Subcutaneous adipose tissue (tissue), 4 donors: Measurements from ENCODE around the gene SF3A2. TPM values are rescaled to one million over a fixed set of nuclear protein-coding genes. Genes with fewer than 3 reads are reported as not detected.

Experiments
- small RNA-seq: library from RNA; depleted of rRNA; stranded (forward); fragments of <200 nt; gene quantifications from one replicate; pipeline ENCODE3, GENCODE V24; 2016
- total RNA-seq, 4 donors: library from RNA; depleted of rRNA; stranded (reverse); fragments of >200 nt; gene quantifications; one replicate each; pipeline ENCODE4 v1.1.0, GENCODE V29; 2016
- TF ChIP-seq, protein P1 (sequence below): fragments of 450-650 bp; IDR thresholded peaks from one replicate; pipeline ENCODE4 v1.5.1; 2016; ENCODE audit warnings: low read depth, mild to moderate bottlenecking, control low read depth, antibody characterized with exemption, moderate library complexity

Gene SF3A2
- total RNA-seq, 4 donors from 2014 or later = 13.4 to 59.3 (median 28.0) TPM

DNA sequence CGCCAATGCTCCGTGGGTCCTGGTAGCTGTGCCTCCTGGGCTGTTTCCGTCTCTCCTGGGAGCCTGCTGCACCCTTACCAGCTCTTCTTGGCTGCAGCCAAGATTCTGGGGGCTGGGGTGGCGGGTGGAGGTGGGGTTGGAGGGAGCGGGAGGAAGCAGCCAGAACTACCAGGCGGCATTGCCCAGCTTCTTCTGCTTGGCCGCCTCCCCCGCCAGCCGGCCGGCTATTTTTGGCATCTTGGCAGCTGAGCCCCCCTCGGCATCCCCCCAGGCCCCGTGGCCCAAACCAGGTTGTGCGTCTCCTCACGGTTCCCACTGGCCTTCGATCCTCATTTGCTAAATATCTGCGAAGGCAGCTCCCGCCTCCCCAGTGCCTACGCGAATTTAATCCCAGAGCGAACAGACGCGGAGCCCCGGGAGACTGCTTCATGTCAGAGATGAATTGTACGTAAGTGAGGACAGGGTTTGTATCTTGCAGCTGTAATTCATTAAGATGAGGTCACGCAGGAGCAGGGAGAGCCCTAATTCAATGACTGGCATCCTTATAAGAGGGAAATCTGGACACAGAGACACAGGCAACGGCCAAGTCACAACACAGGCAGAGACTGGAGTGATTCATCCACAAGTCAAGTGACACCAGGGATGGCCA lies 58.2 kb downstream of the SF3A2 start:
- TF ChIP-seq, protein P1, sequence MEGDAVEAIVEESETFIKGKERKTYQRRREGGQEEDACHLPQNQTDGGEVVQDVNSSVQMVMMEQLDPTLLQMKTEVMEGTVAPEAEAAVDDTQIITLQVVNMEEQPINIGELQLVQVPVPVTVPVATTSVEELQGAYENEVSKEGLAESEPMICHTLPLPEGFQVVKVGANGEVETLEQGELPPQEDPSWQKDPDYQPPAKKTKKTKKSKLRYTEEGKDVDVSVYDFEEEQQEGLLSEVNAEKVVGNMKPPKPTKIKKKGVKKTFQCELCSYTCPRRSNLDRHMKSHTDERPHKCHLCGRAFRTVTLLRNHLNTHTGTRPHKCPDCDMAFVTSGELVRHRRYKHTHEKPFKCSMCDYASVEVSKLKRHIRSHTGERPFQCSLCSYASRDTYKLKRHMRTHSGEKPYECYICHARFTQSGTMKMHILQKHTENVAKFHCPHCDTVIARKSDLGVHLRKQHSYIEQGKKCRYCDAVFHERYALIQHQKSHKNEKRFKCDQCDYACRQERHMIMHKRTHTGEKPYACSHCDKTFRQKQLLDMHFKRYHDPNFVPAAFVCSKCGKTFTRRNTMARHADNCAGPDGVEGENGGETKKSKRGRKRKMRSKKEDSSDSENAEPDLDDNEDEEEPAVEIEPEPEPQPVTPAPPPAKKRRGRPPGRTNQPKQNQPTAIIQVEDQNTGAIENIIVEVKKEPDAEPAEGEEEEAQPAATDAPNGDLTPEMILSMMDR = no peak

DNA sequence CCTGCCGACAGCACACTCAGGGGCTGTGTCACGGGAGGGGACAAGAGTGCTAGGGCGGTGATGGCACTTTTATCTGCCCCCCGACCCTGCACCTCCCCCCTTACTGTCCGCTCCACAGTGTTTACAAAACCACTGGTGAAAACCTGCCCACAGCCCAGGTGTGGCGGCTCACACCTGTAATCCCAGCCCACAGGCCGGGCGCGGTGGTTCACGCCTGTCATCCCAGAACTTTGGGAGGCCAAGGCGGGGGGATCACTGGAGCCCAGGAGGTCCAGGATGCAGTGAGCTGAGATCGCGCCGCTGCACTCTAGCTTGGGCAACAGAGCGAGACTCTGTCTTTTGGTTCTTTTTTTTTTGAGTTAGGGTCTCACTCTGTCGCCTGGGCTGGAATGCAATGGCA lies 59.5 kb downstream of the SF3A2 start:
- TF ChIP-seq, protein P1 = no peak

Small RNAs within 50 kb of the gene (small RNA-seq; reads per million reads assigned to genes)
- gene MIR1227 = 1.1 reads per million

Other genes with a start within 250 kb of the SF3A2 start
- 10 to 100 TPM; 39.6 to 76.5 (median 54.3) TPM for gene BTBD2, start 221.1 kb upstream of the SF3A2 start, total RNA-seq
- gene MKNK2, start 185.6 kb upstream of the SF3A2 start, total RNA-seq = 100 to 1,000 TPM; 120 to 386 (median 204) TPM
- gene MOB3A, start 140.5 kb upstream of the SF3A2 start, total RNA-seq = 10 to 100 TPM; 27.9 to 53.3 (median 46.5) TPM
- gene IZUMO4, start 139.9 kb upstream of the SF3A2 start, total RNA-seq = 10 to 100 TPM in 2 of 4 donors, 1 to 10 TPM in 2; 2.0 to 11.1 (median 6.3) TPM
- 10 to 100 TPM; 46.6 to 94.0 (median 57.5) TPM for gene AP3D1, start 85.3 kb upstream of the SF3A2 start, total RNA-seq
- gene DOT1L, start 72.9 kb upstream of the SF3A2 start, total RNA-seq = 10 to 100 TPM in 1 of 4 donors, 1 to 10 TPM in 3; 3.2 to 12.2 (median 5.4) TPM
- 10 to 100 TPM; 21.0 to 78.2 (median 47.3) TPM for gene PLEKHJ1, start 495 bp upstream of the SF3A2 start, total RNA-seq
- under 1 TPM in 1 of 4 donors, not detected in 3; 0.34 TPM for gene AMH, start 12.5 kb downstream of the SF3A2 start, total RNA-seq
- not detected for gene JSRP1, start 19.6 kb downstream of the SF3A2 start, total RNA-seq
- gene PEAK3, start 45.4 kb downstream of the SF3A2 start, total RNA-seq = under 1 TPM in 3 of 4 donors, not detected in 1; 0.68 to 0.88 (median 0.75) TPM
- gene LINGO3, start 71.3 kb downstream of the SF3A2 start, total RNA-seq = not detected
- gene LSM7, start 91.8 kb downstream of the SF3A2 start, total RNA-seq = 10 to 100 TPM; 51.8 to 95.7 (median 71.9) TPM
- gene SPPL2B, start 91.9 kb downstream of the SF3A2 start, total RNA-seq = 10 to 100 TPM in 2 of 4 donors, 1 to 10 TPM in 2; 8.7 to 50.3 (median 12.5) TPM
- not detected for gene TMPRSS9, start 123.4 kb downstream of the SF3A2 start, total RNA-seq
- gene TIMM13, start 190.8 kb downstream of the SF3A2 start, total RNA-seq = 10 to 100 TPM; 15.8 to 33.7 (median 24.7) TPM
- 10 to 100 TPM in 2 of 4 donors, 1 to 10 TPM in 2; 6.5 to 13.8 (median 9.9) TPM for gene LMNB2, start 220.1 kb downstream of the SF3A2 start, total RNA-seq
- 100 to 1,000 TPM; 119 to 260 (median 212) TPM for gene GADD45B, start 239.3 kb downstream of the SF3A2 start, total RNA-seq